ENCODE results near the gene PARP15. TPM values are rescaled to one million over a fixed set of nuclear protein-coding genes. Genes with fewer than 3 reads are reported as not detected.

The PARP15 gene
- total and polyA plus RNA-seq, 2 donors (not counting 3 experiments of a cell fraction or from before 2014, with no cell fraction given): 0.81 to 1.4 TPM

DNA sequence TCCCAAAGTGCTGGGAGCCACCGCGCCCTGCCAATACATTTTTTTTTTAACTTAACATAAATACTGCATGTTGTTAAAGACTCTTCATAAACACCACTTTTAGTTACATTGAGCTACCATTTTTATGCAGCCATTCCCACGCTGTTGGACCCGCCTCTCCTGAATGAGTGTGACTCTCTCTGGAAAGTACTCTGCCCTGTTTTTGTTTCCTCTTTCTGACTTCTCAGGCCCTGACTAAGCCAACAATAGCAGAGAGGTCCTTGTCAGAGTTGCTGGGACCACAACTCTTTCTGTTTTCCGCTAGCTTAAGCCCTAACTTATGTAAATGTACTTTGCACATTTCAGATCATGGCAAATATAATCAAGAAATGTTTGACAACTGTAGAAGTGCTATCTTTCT is 35.2 kb downstream of the PARP15 start:
- Histone ChIP-seq H3K4me2 (ENCODE audit: insufficient read depth, low read length) (no peak overlapping the region), H3K79me2 (ENCODE audit: control insufficient read depth, insufficient read depth, low read length) (no peaks in the 10 kb centered on the region), H3K4me3 (replicated peaks in 1 of 3; ENCODE audit: insufficient read depth in 1 of 3, low read depth in 1 of 3, low read length in 3 of 3) (no peak overlapping the region), H3K9me1 (replicated peaks; ENCODE audit: control insufficient read depth, extremely low read depth, insufficient read depth, low read length) (no peaks in the 10 kb centered on the region), H3K9ac (replicated peaks; ENCODE audit: extremely low read depth, insufficient read depth, low read length) (no peak overlapping the region), H3K27ac (ENCODE audit: insufficient read depth, low read depth, low read length) (no peak overlapping the region), H4K20me1 (replicated peaks; ENCODE audit: control insufficient read depth, extremely low read depth, insufficient read depth, low read length) (no peaks in the 10 kb centered on the region), H2AFZ (ENCODE audit: low read depth, low read length) (no peak overlapping the region), H3K27me3 (ENCODE audit: control insufficient read depth in 2 of 2, insufficient read depth in 2 of 2, low read length in 2 of 2) (peaks cover 0 to 2% of the 10 kb centered on the region in 2 experiments), H3K4me1 (ENCODE audit: control insufficient read depth, extremely low read depth, insufficient read depth, low read length) (peaks cover 3% of the 10 kb centered on the region), H3K9me3 (replicated peaks; ENCODE audit: control insufficient read depth, insufficient read depth, low read length) (peaks cover 4% of the 10 kb centered on the region), H3K36me3 (ENCODE audit: control insufficient read depth in 2 of 2, extremely low read depth in 1 of 2, insufficient read depth in 2 of 2, low read length in 2 of 2) (no peaks in the 10 kb centered on the region)
- ChIA-PET CTCF (interaction anchor here (0.7 to 1.3 kb wide), 3 partner anchors 8 to 34 kb away, joined by 3 read pairs; no protein-coding TSS in a partner anchor), POLR2A (no interaction called here)
- intact Hi-C loops (cut with micrococcal nuclease): no loop called here
- no TSS peak for BruUV-seq (replicated peaks)
- no peak for TF ChIP-seq POLR2A (IDR thresholded peaks at IDR 0.05; ENCODE audit: low read depth, low read length)
- TF ChIP-seq MYC (IDR thresholded peaks at IDR 0.05; ENCODE audit: low read depth, low read length): no peak
- no peak for TF ChIP-seq CTCF (IDR thresholded peaks at IDR 0.05; ENCODE audit: extremely low read depth in 1 of 2, insufficient read depth in 1 of 2, low read depth in 1 of 2, low read length in 2 of 2)
- no peak for TF ChIP-seq JUN (IDR thresholded peaks at IDR 0.05; ENCODE audit: borderline replicate concordance, insufficient read depth, insufficient read length, low read depth)
- DNase-seq (ENCODE audit: low read depth, low spot score): no peak
- FAIRE-seq: no peak
- dilution Hi-C loops (cut with MboI; ENCODE audit: extremely low pct_ligation_motif_present, low sequenced_read_pairs): no loop called here

DNA sequence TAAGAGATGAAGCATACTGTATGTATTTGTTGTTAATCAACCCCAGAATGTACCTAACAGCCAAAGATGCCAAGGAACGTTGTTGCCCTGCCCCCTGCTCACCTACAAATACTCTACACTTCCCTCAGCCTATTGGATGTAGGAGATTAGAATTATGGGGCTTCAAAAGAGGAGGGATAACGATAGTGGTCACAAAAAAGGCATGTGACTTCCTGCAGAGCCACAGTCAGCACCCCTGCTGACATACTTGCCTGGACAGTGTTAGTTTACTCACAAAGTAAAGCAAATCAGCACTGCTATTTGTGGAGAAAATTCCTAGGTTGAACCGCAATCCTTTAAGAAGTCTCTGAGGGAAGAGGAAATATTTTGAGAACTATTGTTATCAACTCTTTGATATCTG is 37.9 kb downstream of the PARP15 start:
- POLR2A ChIA-PET: no interaction called here
- no peaks in the 10 kb centered on the region for H4K20me1 ChIP-seq (replicated peaks; ENCODE audit: control insufficient read depth, extremely low read depth, insufficient read depth, low read length)
- H2AFZ ChIP-seq (ENCODE audit: low read depth, low read length): no peak overlapping the region
- DNase-seq (ENCODE audit: low read depth, low spot score) (no peak), FAIRE-seq (no peak)
- H3K4me1 ChIP-seq (ENCODE audit: control insufficient read depth, extremely low read depth, insufficient read depth, low read length): no peaks in the 10 kb centered on the region
- intact Hi-C loops (cut with micrococcal nuclease): no loop called here
- H3K4me3 ChIP-seq (replicated peaks in 1 of 3; ENCODE audit: insufficient read depth in 1 of 3, low read depth in 1 of 3, low read length in 3 of 3): no peak overlapping the region
- H3K4me2 ChIP-seq (ENCODE audit: insufficient read depth, low read length): no peak overlapping the region
- CTCF ChIA-PET: interaction anchor here (1.3 kb wide), 1 partner anchor 15 kb away, joined by 4 read pairs; no protein-coding TSS in a partner anchor
- no peaks in the 10 kb centered on the region for H3K36me3 ChIP-seq (ENCODE audit: control insufficient read depth in 2 of 2, extremely low read depth in 1 of 2, insufficient read depth in 2 of 2, low read length in 2 of 2)
- H3K27me3 ChIP-seq (ENCODE audit: control insufficient read depth in 2 of 2, insufficient read depth in 2 of 2, low read length in 2 of 2): peaks cover 7 to 15% of the 10 kb centered on the region in 2 experiments
- no peaks in the 10 kb centered on the region for H3K79me2 ChIP-seq (ENCODE audit: control insufficient read depth, insufficient read depth, low read length)
- H3K9ac ChIP-seq (replicated peaks; ENCODE audit: extremely low read depth, insufficient read depth, low read length): no peak overlapping the region
- peaks cover 3% of the 10 kb centered on the region for H3K9me3 ChIP-seq (replicated peaks; ENCODE audit: control insufficient read depth, insufficient read depth, low read length)
- no peak overlapping the region for H3K27ac ChIP-seq (ENCODE audit: insufficient read depth, low read depth, low read length)
- H3K9me1 ChIP-seq (replicated peaks; ENCODE audit: control insufficient read depth, extremely low read depth, insufficient read depth, low read length): no peaks in the 10 kb centered on the region
- dilution Hi-C loops (cut with MboI; ENCODE audit: extremely low pct_ligation_motif_present, low sequenced_read_pairs): no loop called here
- no TSS peak for BruUV-seq (replicated peaks)
- TF ChIP-seq POLR2A (IDR thresholded peaks at IDR 0.05; ENCODE audit: low read depth, low read length) (no peak), POLR2AphosphoS5 (IDR thresholded peaks at IDR 0.05; ENCODE audit: insufficient read depth, low read depth, low read length) (no peak)

Measured in endothelial cell of umbilical vein (primary cell).